Fibroblast of pulmonary artery (primary cell): ENCODE results near the gene CDH15.

Experiments
- DNase-seq: peaks from one replicate; pipeline ENCODE4 v3.0.0-alpha.2; 2010; ENCODE audit warnings: low read depth
- H3K4me3 ChIP-seq: replicated peaks from 2 replicates; pipeline ENCODE4 v1.5.1; 2011; ENCODE audit warnings: low read depth, mild to moderate bottlenecking, control low read depth, low read length, moderate library complexity
- TF ChIP-seq, protein P1 (sequence below): IDR thresholded peaks from 2 replicates; pipeline ENCODE4 v1.5.1; 2011; ENCODE audit warnings: mild to moderate bottlenecking, control low read depth, low read length, inconsistent platforms; ENCODE audit errors: missing control alignments

The CDH15 gene

DNA sequence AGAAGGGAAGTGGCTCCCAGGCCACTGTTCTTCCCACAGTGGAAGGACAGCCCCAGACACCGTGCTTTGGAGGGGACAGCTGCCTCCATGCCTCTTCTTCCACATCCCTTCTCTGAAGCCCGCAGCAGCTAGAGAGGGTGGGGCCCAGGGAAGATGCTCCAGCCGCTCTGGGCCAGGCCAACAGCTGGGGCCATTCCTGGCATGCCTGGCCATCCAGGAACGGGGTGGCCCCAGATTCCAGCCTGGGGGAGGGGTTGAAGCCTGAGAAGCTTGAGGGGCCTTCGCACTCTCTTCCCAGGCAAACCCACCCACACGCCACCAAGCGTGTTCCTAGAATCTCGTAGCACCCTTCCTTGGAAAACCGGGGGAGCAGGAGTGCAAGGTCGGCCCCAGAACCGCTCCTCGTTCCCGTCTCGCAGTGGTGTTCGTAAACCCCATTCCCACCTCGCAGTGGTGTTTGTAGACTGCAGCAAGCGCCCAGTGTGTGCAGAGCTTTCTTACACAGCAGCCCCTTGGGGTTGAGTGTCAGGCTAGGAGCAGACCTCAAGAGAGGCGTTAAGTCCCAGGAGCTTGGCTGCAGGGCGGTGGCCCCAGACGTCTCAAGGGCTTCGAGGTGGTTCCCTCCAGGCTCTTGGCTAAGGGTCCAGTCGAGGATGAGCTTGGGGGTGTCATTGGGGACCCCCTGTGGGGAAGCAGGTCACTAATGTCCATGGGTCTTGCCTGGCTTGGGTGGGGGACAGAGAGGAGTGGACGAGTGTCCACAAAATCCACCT is 2.7 kb downstream of the CDH15 start:
- H3K4me3 ChIP-seq, result no peak overlapping the region
- TF ChIP-seq, protein P1, sequence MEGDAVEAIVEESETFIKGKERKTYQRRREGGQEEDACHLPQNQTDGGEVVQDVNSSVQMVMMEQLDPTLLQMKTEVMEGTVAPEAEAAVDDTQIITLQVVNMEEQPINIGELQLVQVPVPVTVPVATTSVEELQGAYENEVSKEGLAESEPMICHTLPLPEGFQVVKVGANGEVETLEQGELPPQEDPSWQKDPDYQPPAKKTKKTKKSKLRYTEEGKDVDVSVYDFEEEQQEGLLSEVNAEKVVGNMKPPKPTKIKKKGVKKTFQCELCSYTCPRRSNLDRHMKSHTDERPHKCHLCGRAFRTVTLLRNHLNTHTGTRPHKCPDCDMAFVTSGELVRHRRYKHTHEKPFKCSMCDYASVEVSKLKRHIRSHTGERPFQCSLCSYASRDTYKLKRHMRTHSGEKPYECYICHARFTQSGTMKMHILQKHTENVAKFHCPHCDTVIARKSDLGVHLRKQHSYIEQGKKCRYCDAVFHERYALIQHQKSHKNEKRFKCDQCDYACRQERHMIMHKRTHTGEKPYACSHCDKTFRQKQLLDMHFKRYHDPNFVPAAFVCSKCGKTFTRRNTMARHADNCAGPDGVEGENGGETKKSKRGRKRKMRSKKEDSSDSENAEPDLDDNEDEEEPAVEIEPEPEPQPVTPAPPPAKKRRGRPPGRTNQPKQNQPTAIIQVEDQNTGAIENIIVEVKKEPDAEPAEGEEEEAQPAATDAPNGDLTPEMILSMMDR, result no peak
- DNase-seq, result no peak

DNA sequence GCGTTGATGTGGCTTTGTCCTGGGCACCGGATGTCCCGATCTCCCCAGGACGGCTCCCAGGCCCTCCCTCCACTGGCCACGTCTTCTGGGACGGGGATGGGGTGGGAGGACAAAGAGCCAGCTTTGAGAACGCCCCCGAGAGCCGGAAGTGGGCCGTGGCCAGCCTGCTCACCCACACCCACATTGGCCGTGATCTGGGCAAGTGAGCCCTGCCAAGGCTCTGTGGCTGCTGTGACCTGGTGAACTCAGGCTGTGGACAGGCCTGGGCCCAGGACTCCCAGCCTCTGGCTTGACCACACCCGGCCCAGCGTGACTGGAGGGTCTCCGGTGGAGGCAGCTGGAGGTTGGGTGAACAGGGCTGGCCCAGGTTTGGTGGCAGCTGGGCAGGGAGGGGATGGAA is 3.3 kb downstream of the CDH15 start:
- DNase-seq, result no peak
- H3K4me3 ChIP-seq, result no peak overlapping the region
- TF ChIP-seq, protein P1, result no peak

DNA sequence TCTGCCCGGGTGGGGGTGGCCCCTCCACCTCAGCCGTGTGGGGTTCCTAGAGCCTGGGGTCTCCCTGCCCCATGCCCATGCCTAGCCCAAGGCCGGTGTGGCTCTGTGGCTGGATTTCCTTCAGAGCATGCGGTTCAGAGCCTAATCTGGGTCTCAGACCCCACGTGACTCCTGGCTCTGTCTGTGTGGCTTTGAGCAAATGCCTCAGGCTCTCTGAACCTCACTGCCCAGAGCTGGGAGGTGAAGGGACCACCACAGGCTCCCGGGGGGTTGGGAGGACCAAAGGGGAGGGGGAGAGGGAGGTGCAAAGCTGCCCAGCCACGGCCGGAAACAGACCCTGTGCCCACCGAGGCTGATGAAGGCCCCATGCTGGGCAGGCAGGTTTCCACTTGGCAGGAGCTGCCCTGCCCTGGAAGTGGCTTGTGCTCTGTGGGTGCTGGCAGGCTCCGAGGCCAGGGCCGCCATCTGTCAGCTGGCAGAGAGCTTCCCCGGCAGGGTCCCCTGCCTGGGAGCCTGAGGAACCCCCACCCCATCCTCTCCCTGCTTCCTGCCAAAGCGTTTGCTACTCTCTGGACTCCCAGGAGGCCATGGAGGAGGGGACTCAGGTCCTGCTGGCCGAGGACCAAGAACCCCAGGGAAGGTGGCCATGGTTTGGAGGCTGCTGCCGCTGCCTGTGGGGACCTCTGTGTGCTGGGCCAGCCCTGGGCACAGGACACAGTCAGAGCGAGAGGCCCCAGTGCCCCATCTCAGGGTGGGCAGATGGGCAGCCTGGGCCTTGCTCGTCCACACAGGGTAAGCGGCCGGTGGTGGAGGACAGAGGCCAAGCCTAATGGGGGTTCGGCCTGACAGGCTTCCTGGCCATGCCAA is 4.0 kb downstream of the CDH15 start:
- TF ChIP-seq, protein P1, result no peak
- DNase-seq, result no peak
- no peak overlapping the region for H3K4me3 ChIP-seq

DNA sequence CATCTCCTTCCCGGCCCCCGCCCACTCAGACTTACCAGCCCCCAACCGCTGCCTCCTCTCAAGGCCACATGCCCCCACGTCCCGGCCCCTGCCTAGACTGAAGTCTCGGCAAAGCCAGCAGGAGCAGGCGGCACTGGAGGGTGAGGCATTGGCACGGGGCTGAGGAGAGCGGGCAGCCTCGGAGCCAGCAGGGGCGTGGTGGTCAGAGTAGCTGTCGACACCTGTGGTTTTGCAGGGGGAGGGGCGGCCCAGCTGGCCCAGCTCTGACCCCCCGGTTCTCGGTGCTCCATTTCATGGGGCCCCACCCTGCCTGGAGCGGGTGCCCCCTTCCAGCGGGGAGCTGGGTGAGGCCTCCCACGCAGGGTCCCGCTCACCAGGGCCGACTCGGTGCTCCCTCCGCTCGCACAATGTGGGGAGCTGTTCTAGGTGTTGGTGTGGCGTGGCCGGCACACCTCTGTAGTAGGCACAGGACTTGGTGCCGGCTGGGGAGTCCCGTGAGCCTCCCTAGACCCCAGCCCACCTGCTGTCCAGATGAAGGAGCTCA is 4.7 kb downstream of the CDH15 start:
- DNase-seq, result no peak
- no peak overlapping the region for H3K4me3 ChIP-seq
- TF ChIP-seq, protein P1, result no peak

DNA sequence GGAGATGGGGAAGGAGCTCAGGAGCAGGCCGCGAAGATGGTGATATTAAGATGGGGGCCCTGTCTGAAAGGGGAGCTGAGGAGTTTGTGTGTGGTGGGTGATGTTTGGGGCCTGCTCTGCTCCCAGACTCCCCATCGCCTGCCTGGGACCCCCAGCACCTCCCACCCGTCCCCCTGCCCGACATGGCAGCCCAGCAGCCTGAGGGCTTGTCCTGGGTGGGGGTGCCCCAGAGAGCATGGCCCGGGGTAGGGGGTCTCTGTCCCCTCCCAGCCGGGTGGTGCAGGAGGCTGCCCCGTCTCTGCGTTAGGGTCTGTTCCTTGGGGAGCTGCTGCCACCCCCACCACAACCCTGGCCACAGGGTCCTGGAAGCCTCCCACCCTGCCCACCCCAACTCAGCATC is 5.2 kb downstream of the CDH15 start:
- TF ChIP-seq, protein P1, result no peak
- no peak for DNase-seq
- H3K4me3 ChIP-seq, result no peak overlapping the region

DNA sequence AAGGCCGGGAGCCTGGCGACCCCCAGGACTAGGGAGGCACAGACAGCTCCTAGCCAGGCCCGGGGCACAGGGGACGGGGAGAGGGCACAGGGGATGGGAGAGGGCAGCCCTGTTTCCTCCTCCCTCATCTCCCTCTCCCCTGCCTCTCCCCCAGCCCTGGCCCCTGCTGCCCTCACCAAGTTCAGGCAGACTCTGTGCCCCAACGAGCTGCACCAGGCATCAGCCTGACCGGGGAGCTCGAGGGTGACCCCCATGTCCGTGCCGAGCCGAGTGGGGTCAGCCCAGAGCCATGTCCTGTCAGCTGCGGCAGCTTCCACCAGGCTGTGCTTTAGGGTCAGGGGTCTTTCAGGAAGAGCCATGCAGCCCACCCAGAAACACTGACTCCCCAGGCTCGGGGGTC is 6.0 kb downstream of the CDH15 start:
- TF ChIP-seq, protein P1, result no peak
- no peak for DNase-seq
- H3K4me3 ChIP-seq, result no peak overlapping the region
